DOHH2 (cell line): Measurements from ENCODE around the gene PLEKHG4B.

ENCODE experiments used
- CTCF ChIP-seq: fragments of 200-600 bp; sonication (generic); IDR thresholded peaks from one replicate; pipeline ENCODE4 v1.5.1; 2014; ENCODE audit warnings: antibody characterized with exemption, mild to moderate bottlenecking, low read depth, low read length; ENCODE audit not compliant: poor library complexity, severe bottlenecking
- EZH2phosphoT487 ChIP-seq: fragments of 200-600 bp; sonication (generic); IDR thresholded peaks from 2 replicates; pipeline ENCODE4 v1.6.1; 2017; ENCODE audit warnings: borderline replicate concordance, mild to moderate bottlenecking, antibody characterized with exemption, low read length, moderate library complexity, mixed read lengths

- no peak for TF ChIP-seq CTCF
- no peak for TF ChIP-seq EZH2phosphoT487
Observed at GRCh38 chr5:223791-224190, 131.8 kb downstream of the PLEKHG4B start.
